CD4-positive, CD25-positive, alpha-beta regulatory T cell (primary cell): ENCODE measurements around the gene CAMK2D. TPM values are rescaled to one million over a fixed set of nuclear protein-coding genes. Genes with fewer than 3 reads are reported as not detected.

Source experiments
- ATAC-seq, 2 donors: fragments of 150-1000 bp; cut with Tn5 transposase; one replicate each; pipeline ENCODE4 v1.10.0; 2021; ENCODE audit warnings: low read depth in 2 of 2, moderate number of reproducible peaks in 2 of 2, moderate library complexity in 1 of 2
- DNase-seq, 3 donors: peaks; one replicate each; pipeline versions ENCODE4 v3.0.0 to v3.0.0-alpha.2; 2012 to 2022; ENCODE audit warnings: mixed read lengths in 1 of 3
- H3K27ac ChIP-seq: one replicate; pipeline ENCODE4 v1.7.0; 2013; ENCODE audit warnings: mild to moderate bottlenecking, low read length; ENCODE audit not compliant: insufficient read depth, poor library complexity, severe bottlenecking
- H3K27me3 ChIP-seq: one replicate; pipeline ENCODE4 v1.7.0; 2013; ENCODE audit warnings: low read length; ENCODE audit not compliant: control insufficient read depth, insufficient read depth
- H3K36me3 ChIP-seq: one replicate; pipeline ENCODE4 v1.7.0; 2013; ENCODE audit warnings: mild to moderate bottlenecking, low read length, moderate library complexity; ENCODE audit not compliant: control insufficient read depth, insufficient read depth
- H3K4me1 ChIP-seq: 2 replicates; pipeline ENCODE4 v1.7.0; 2013; ENCODE audit warnings: mild to moderate bottlenecking, low read length; ENCODE audit not compliant: insufficient read depth, control insufficient read depth, poor library complexity, severe bottlenecking
- H3K4me3 ChIP-seq: one replicate; pipeline ENCODE4 v1.7.0; 2013; ENCODE audit warnings: low read depth, mild to moderate bottlenecking, low read length, moderate library complexity
- H3K9me3 ChIP-seq, 2 experiments: 1 replicate in 1 of 2; 2 replicates in 1 of 2; pipeline ENCODE4 v1.7.0; 2013; ENCODE audit warnings: low read length in 2 of 2, mild to moderate bottlenecking in 1 of 2, moderate library complexity in 1 of 2; ENCODE audit not compliant: control insufficient read depth in 2 of 2
- H3K27ac Mint-ChIP-seq, 3 donors: one replicate each; pipeline ENCODE4 v1.8.0; 2020 to 2022; ENCODE audit warnings: mild to moderate bottlenecking in 3 of 3, mixed read lengths in 3 of 3, moderate library complexity in 2 of 3
- H3K27me3 Mint-ChIP-seq: one replicate; pipeline ENCODE4 v1.8.0; 2022; ENCODE audit warnings: mild to moderate bottlenecking, mixed read lengths
- H3K36me3 Mint-ChIP-seq: one replicate; pipeline ENCODE4 v1.8.0; 2020; ENCODE audit warnings: mixed read lengths
- H3K4me1 Mint-ChIP-seq, 4 donors: one replicate each; pipeline ENCODE4 v1.8.0; 2020 to 2022; ENCODE audit warnings: mixed read lengths in 4 of 4, mild to moderate bottlenecking in 1 of 4
- H3K4me3 Mint-ChIP-seq, 4 donors: one replicate each; pipeline ENCODE4 v1.8.0; 2020 to 2022; ENCODE audit warnings: mild to moderate bottlenecking in 4 of 4, mixed read lengths in 4 of 4, moderate library complexity in 3 of 4
- H3K9me3 Mint-ChIP-seq, 7 donors: one replicate each; pipeline ENCODE4 v1.8.0; 2020 to 2022; ENCODE audit warnings: mixed read lengths in 7 of 7, mild to moderate bottlenecking in 3 of 7, moderate library complexity in 2 of 7
- polyA plus RNA-seq, 4 donors: library from polyadenylated mRNA; unstranded; fragments of 300-500 nt; fragmentation: Illumina TruSeq; gene quantifications; one replicate each; pipeline ENCODE4 v1.2.3, GENCODE V29; 2021
- total RNA-seq: library from RNA; stranded (reverse); gene quantifications from one replicate; pipeline ENCODE4 v1.2.3, GENCODE V29; 2022

The CAMK2D gene
- total and polyA plus RNA-seq, 5 donors from 2014 or later: 24.5 to 42.7 (median 26.2) TPM

GRCh38 chr4:113625902-113626301 lies 135.6 kb downstream of the CAMK2D start:
- H3K4me3 ChIP-seq: no peak overlapping the region
- ATAC-seq (no peak), DNase-seq (no peak)
- no peak overlapping the region for H3K27ac ChIP-seq
- peaks cover 12% of the 10 kb centered on the region for H3K4me1 ChIP-seq
- Mint-ChIP-seq H3K27me3 (no peaks in the 10 kb centered on the region), H3K27ac (peak overlapping the region in 1 of 3 donors; percentile 34), H3K36me3 (peaks cover 18% of the 10 kb centered on the region), H3K4me1 (peaks cover 37 to 51% (median 43%) of the 10 kb centered on the region in 4 donors), H3K4me3 (no peak overlapping the region), H3K9me3 (peaks cover 0 to 3% (median 0%) of the 10 kb centered on the region in 7 donors)
- H3K27me3 ChIP-seq: no peaks in the 10 kb centered on the region
- H3K36me3 ChIP-seq: peaks cover 4% of the 10 kb centered on the region
- H3K9me3 ChIP-seq: no peaks in the 10 kb centered on the region

GRCh38 chr4:113623274-113623894 lies 138.2 kb downstream of the CAMK2D start:
- H3K36me3 ChIP-seq: peaks cover 4% of the 10 kb centered on the region
- Mint-ChIP-seq H3K27ac (peak overlapping the region in 1 of 3 donors; percentile 34), H3K9me3 (peaks cover 0 to 3% (median 0%) of the 10 kb centered on the region in 7 donors), H3K36me3 (peaks cover 15% of the 10 kb centered on the region), H3K4me3 (no peak overlapping the region), H3K4me1 (peaks cover 24 to 40% (median 31%) of the 10 kb centered on the region in 4 donors), H3K27me3 (no peaks in the 10 kb centered on the region)
- no peaks in the 10 kb centered on the region for H3K27me3 ChIP-seq
- H3K4me3 ChIP-seq: no peak overlapping the region
- DNase-seq (no peak), ATAC-seq (no peak)
- no peaks in the 10 kb centered on the region for H3K9me3 ChIP-seq
- H3K4me1 ChIP-seq: no peaks in the 10 kb centered on the region
- H3K27ac ChIP-seq: no peak overlapping the region

GRCh38 chr4:113621633-113622032 lies 139.9 kb downstream of the CAMK2D start:
- Mint-ChIP-seq H3K27ac (no peak overlapping the region), H3K36me3 (peaks cover 14% of the 10 kb centered on the region), H3K4me1 (peaks cover 19 to 34% (median 25%) of the 10 kb centered on the region in 4 donors), H3K4me3 (no peak overlapping the region), H3K27me3 (no peaks in the 10 kb centered on the region), H3K9me3 (peaks cover 0 to 3% (median 0%) of the 10 kb centered on the region in 7 donors)
- Histone ChIP-seq H3K4me1 (peaks cover 8% of the 10 kb centered on the region), H3K27ac (no peak overlapping the region), H3K27me3 (no peaks in the 10 kb centered on the region), H3K36me3 (peaks cover 6% of the 10 kb centered on the region), H3K9me3 (no peaks in the 10 kb centered on the region), H3K4me3 (no peak overlapping the region)
- DNase-seq: no peak
- no peak for ATAC-seq

- Histone ChIP-seq H3K9me3 (no peaks in the 10 kb centered on the region), H3K4me1 (peaks cover 8% of the 10 kb centered on the region), H3K27ac (no peak overlapping the region), H3K36me3 (peaks cover 6% of the 10 kb centered on the region), H3K27me3 (no peaks in the 10 kb centered on the region), H3K4me3 (no peak overlapping the region)
- Mint-ChIP-seq H3K27me3 (no peaks in the 10 kb centered on the region), H3K27ac (no peak overlapping the region), H3K4me1 (peaks cover 13 to 34% (median 21%) of the 10 kb centered on the region in 4 donors), H3K36me3 (peaks cover under 1% of the 10 kb centered on the region), H3K4me3 (no peak overlapping the region), H3K9me3 (no peaks in the 10 kb centered on the region)
- no peak for ATAC-seq
- no peak for DNase-seq
These were observed 141.5 kb downstream of the CAMK2D start for GRCh38 chr4:113620032-113620431.

- no peaks in the 10 kb centered on the region for H3K27me3 Mint-ChIP-seq
- peaks cover 8% of the 10 kb centered on the region for H3K4me1 ChIP-seq
These were observed 142.0 kb downstream of the CAMK2D start for GRCh38 chr4:113619526-113619925.

GRCh38 chr4:113618205-113618604 lies 143.3 kb downstream of the CAMK2D start:
- Histone ChIP-seq H3K36me3 (peaks cover 7% of the 10 kb centered on the region), H3K27ac (no peak overlapping the region), H3K4me1 (peaks cover 8% of the 10 kb centered on the region), H3K9me3 (no peaks in the 10 kb centered on the region), H3K4me3 (no peak overlapping the region), H3K27me3 (no peaks in the 10 kb centered on the region)
- DNase-seq: no peak
- Mint-ChIP-seq H3K4me3 (no peak overlapping the region), H3K4me1 (peaks cover 13 to 34% (median 28%) of the 10 kb centered on the region in 4 donors), H3K36me3 (peaks cover 3% of the 10 kb centered on the region), H3K9me3 (no peaks in the 10 kb centered on the region), H3K27ac (no peak overlapping the region), H3K27me3 (no peaks in the 10 kb centered on the region)
- no peak for ATAC-seq

More at GRCh38 chr4:113619526-113619925, 142.0 kb downstream of the CAMK2D start:
- Mint-ChIP-seq H3K9me3 (no peaks in the 10 kb centered on the region), H3K36me3 (no peaks in the 10 kb centered on the region), H3K4me1 (peaks cover 13 to 37% (median 23%) of the 10 kb centered on the region in 4 donors), H3K27ac (no peak overlapping the region), H3K4me3 (no peak overlapping the region)
- Histone ChIP-seq H3K27ac (no peak overlapping the region), H3K9me3 (no peaks in the 10 kb centered on the region), H3K36me3 (peaks cover 6% of the 10 kb centered on the region), H3K4me3 (no peak overlapping the region), H3K27me3 (no peaks in the 10 kb centered on the region)
- DNase-seq: no peak
- no peak for ATAC-seq

GRCh38 chr4:113617195-113617594 lies 144.3 kb downstream of the CAMK2D start:
- H3K4me1 ChIP-seq: peaks cover 8% of the 10 kb centered on the region
- DNase-seq: no peak
- H3K27me3 ChIP-seq: no peaks in the 10 kb centered on the region
- Mint-ChIP-seq H3K9me3 (no peaks in the 10 kb centered on the region), H3K4me3 (no peak overlapping the region), H3K27me3 (no peaks in the 10 kb centered on the region), H3K36me3 (peaks cover 3% of the 10 kb centered on the region), H3K4me1 (peaks cover 13 to 31% (median 26%) of the 10 kb centered on the region in 4 donors), H3K27ac (peak overlapping the region in 2 of 3 donors; percentile 5 to 34)
- H3K27ac ChIP-seq: no peak overlapping the region
- no peaks in the 10 kb centered on the region for H3K9me3 ChIP-seq
- no peak overlapping the region for H3K4me3 ChIP-seq
- ATAC-seq: no peak
- H3K36me3 ChIP-seq: peaks cover 7% of the 10 kb centered on the region

GRCh38 chr4:113616443-113616842 lies 145.1 kb downstream of the CAMK2D start:
- Mint-ChIP-seq H3K27me3 (no peaks in the 10 kb centered on the region), H3K4me3 (no peak overlapping the region), H3K27ac (peak overlapping the region in 1 of 3 donors; percentile 2), H3K4me1 (peaks cover 13 to 27% (median 20%) of the 10 kb centered on the region in 4 donors), H3K36me3 (peaks cover 3% of the 10 kb centered on the region), H3K9me3 (no peaks in the 10 kb centered on the region)
- DNase-seq (peak in 1 of 3 donors; percentile 30), ATAC-seq (no peak)
- Histone ChIP-seq H3K4me1 (peaks cover 8% of the 10 kb centered on the region), H3K9me3 (no peaks in the 10 kb centered on the region), H3K4me3 (no peak overlapping the region), H3K27ac (no peak overlapping the region), H3K36me3 (peaks cover 6% of the 10 kb centered on the region), H3K27me3 (no peaks in the 10 kb centered on the region)
